B cell (primary cell): ENCODE data around the gene AURKA. TPM values are rescaled to one million over a fixed set of nuclear protein-coding genes. Genes with fewer than 3 reads are reported as not detected.
A peak's percentile ranks its signal among the peaks of the same experiment; 100 is the strongest.

Source experiments
- ATAC-seq: fragments of 200-7000 bp; cut with Tn5 transposase; one replicate; pipeline ENCODE4 v1.10.0; 2021; ENCODE audit warnings: low read depth, mild to moderate bottlenecking, moderate number of reproducible peaks, moderate library complexity
- CTCF ChIA-PET: fragments of 350-600 bp; sonication (Branson Sonifier 250); formaldehyde crosslinking; loops from one replicate; lab custom pipeline; 2021; ENCODE audit warnings: antibody characterized with exemption, inconsistent platforms; lab: Charles Lee
- POLR2A ChIA-PET: fragments of 350-600 bp; sonication (Branson Sonifier 250); formaldehyde crosslinking; loops from one replicate; lab custom pipeline; 2021; ENCODE audit warnings: antibody characterized with exemption; lab: Charles Lee
- DNase-seq: peaks from one replicate; pipeline ENCODE4 v3.0.0; 2013
- H2AFZ ChIP-seq: 2 replicates; pipeline ENCODE4 v1.6.1; 2012; ENCODE audit warnings: mild to moderate bottlenecking, low read depth, low read length; ENCODE audit not compliant: insufficient read depth, poor library complexity, severe bottlenecking
- H3K27ac ChIP-seq, 2 donors: 1 replicate in 1 of 2; 2 replicates in 1 of 2; pipeline ENCODE4 v1.5.1; 2012 to 2013; ENCODE audit warnings: low read length in 2 of 2, mild to moderate bottlenecking in 2 of 2, moderate library complexity in 1 of 2
- H3K27me3 ChIP-seq, 4 experiments: fragments of 200-600 bp in 1 of 4; sonication (generic) in 1 of 4; replicated peaks in 1 of 4; 1 replicate in 2 of 4; 2 replicates in 2 of 4; pipeline versions ENCODE4 v1.6.1 to v1.7.0; 2013 to 2016; ENCODE audit warnings: low read length in 3 of 4, mild to moderate bottlenecking in 2 of 4, mixed read lengths in 1 of 4, moderate library complexity in 1 of 4; ENCODE audit not compliant: insufficient read depth in 4 of 4, control insufficient read depth in 3 of 4; ENCODE audit errors: control extremely low read depth in 1 of 4
- H3K36me3 ChIP-seq, 2 experiments: replicated peaks in 1 of 2; 1 replicate in 1 of 2; 2 replicates in 1 of 2; pipeline versions ENCODE4 v1.6.1 to v1.7.1; 2013; ENCODE audit warnings: low read length in 1 of 2; ENCODE audit not compliant: insufficient read depth in 2 of 2, control insufficient read depth in 1 of 2; ENCODE audit errors: control extremely low read depth in 1 of 2, extremely low read depth in 1 of 2
- H3K4me1 ChIP-seq, 2 donors: fragments of 200-600 bp in 1 of 2; sonication (generic) in 1 of 2; 1 replicate in 1 of 2; 2 replicates in 1 of 2; pipeline versions ENCODE4 v1.5.1 to v1.6.1; 2013 to 2017; ENCODE audit warnings: low read length in 2 of 2; ENCODE audit not compliant: control insufficient read depth in 2 of 2, insufficient read depth in 2 of 2
- H3K4me2 ChIP-seq: replicated peaks from 2 replicates; pipeline ENCODE3; 2012; ENCODE audit warnings: mild to moderate bottlenecking, low read depth, low read length; ENCODE audit not compliant: poor library complexity, severe bottlenecking
- H3K4me3 ChIP-seq, 5 experiments: fragments of 200-600 bp in 1 of 5; sonication (generic) in 1 of 5; 1 replicate in 3 of 5; 2 replicates in 2 of 5; pipeline versions ENCODE4 v1.5.1 to v1.7.0; 2011 to 2016; ENCODE audit warnings: low read length in 4 of 5, mild to moderate bottlenecking in 4 of 5, low read depth in 2 of 5, control low read depth in 1 of 5, moderate library complexity in 1 of 5; ENCODE audit not compliant: insufficient read depth in 1 of 5; ENCODE audit errors: control extremely low read depth in 1 of 5, extremely low read depth in 1 of 5
- H3K79me2 ChIP-seq: fragments of 200-600 bp; sonication (generic); one replicate; pipeline ENCODE4 v1.6.0; 2016; ENCODE audit warnings: low read length; ENCODE audit not compliant: control insufficient read depth, insufficient read depth
- H3K9ac ChIP-seq: fragments of 200-600 bp; sonication (generic); 2 replicates; pipeline ENCODE4 v1.6.1; 2017; ENCODE audit warnings: mild to moderate bottlenecking, low read length, moderate library complexity
- H3K9me3 ChIP-seq, 3 donors: one replicate each; pipeline versions ENCODE4 v1.6.1 to v1.7.1; 2013; ENCODE audit warnings: low read length in 2 of 3; ENCODE audit not compliant: control insufficient read depth in 2 of 3, insufficient read depth in 1 of 3; ENCODE audit errors: control extremely low read depth in 1 of 3
- H4K20me1 ChIP-seq: 2 replicates; pipeline ENCODE4 v1.6.0; 2012; ENCODE audit warnings: mild to moderate bottlenecking, low read length; ENCODE audit not compliant: insufficient read depth, control insufficient read depth, poor library complexity, severe bottlenecking
- H3K27ac Mint-ChIP-seq: one replicate; pipeline ENCODE4 v1.8.0; 2021; ENCODE audit warnings: mixed read lengths
- H3K27me3 Mint-ChIP-seq: one replicate; pipeline ENCODE4 v1.8.0; 2021; ENCODE audit warnings: mixed read lengths
- H3K4me1 Mint-ChIP-seq: one replicate; pipeline ENCODE4 v1.8.0; 2021; ENCODE audit warnings: mixed read lengths
- H3K4me3 Mint-ChIP-seq: one replicate; pipeline ENCODE4 v1.8.0; 2021; ENCODE audit warnings: mixed read lengths
- H3K9me3 Mint-ChIP-seq: one replicate; pipeline ENCODE4 v1.8.0; 2022; ENCODE audit warnings: mixed read lengths; ENCODE audit not compliant: insufficient read depth
- CTCF ChIP-seq: fragments of 200-600 bp; IDR thresholded peaks from one replicate; pipeline ENCODE4 v1.8.0; 2022; ENCODE audit warnings: antibody characterized with exemption, mild to moderate bottlenecking
- EZH2 ChIP-seq: IDR thresholded peaks from 2 replicates; pipeline ENCODE4 v1.6.1; 2012; ENCODE audit warnings: borderline replicate concordance, low read depth, mild to moderate bottlenecking, moderate library complexity, low read length; ENCODE audit not compliant: insufficient read depth, poor library complexity, severe bottlenecking
- WGBS: methylation state at CpG from one replicate; pipeline ENCODE4 v1.1.5; 2013; ENCODE audit warnings: missing lambda C conversion rate; ENCODE audit not compliant: insufficient coverage; 5-methylcytosine and 5-hydroxymethylcytosine counted together
- intact Hi-C: fragments of 100-400 bp; cut with micrococcal nuclease; formaldehyde crosslinking; loops from one replicate; pipeline ENCODE4 v1.10.0; 2022
- polyA plus RNA-seq: library from polyadenylated mRNA; depleted of rRNA; stranded (reverse); fragments of >200 nt; gene quantifications from 2 replicates; pipeline ENCODE4 v1.2.3, GENCODE V29; 2012
- total RNA-seq, 2 donors: library from RNA; stranded (reverse); fragments of 120-200 nt in 1 of 2; gene quantifications; 1 replicate in 1 of 2; 2 replicates in 1 of 2; pipeline versions ENCODE4 v1.2.3 to v1.2.4, GENCODE V29; 2013 to 2022

AURKA gene
- total and polyA plus RNA-seq, 2 donors (not counting 1 experiment from before 2014, with no cell fraction given): 0.86 to 3.9 TPM

DNA sequence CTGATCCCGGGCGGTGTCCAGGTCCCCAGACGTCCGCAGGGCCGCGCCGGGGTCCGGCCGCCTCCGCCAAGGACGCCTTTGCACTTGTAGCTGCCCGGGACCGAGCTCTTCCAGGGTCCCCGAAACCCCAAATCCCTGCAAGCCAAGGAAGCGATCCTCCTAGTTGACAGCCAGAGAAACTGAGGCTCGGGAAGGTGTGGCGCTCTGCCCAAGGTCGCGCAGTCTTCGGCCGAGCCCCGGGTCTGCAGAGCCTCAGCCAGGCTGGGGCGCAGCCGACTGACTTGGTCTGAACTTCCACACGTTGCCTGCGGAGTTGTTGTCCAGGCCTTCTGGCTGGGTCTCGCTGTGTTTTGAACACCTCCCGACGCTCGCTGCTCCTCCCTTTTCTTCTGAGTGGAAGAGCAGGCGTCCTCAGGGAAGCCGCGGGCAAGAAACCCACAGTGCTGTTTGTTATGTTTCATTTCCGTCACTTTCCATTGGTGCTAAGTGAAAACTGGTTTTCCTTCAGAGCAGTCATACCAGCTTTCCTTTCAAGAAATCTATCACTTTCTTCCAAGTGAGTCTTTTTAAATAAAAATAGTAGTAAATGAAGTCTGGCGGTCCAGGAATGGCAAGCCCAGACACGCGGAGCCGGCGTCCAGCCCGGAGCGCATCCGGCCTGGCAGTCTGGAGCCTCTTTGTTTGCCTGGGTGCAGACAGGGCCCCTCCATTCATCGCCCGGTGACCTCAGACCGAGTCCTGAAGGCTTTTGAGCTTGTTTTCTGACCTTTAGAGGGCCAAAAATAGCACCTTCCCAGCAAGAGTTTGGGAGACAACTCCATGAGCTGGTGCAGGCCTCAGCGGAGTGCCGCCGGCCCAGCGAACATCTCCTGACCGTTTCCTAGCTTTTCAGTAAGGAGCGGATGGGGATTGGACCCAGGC lies 32.5 kb downstream of the AURKA start:
- Mint-ChIP-seq H3K9me3 (no peaks in the 10 kb centered on the region), H3K27me3 (no peaks in the 10 kb centered on the region), H3K27ac (peak overlapping the region; percentile 37), H3K4me3 (peak overlapping the region; percentile 89), H3K4me1 (peaks cover 14% of the 10 kb centered on the region)
- H3K9me3 ChIP-seq: no peaks in the 10 kb centered on the region
- no peak for TF ChIP-seq EZH2
- TF ChIP-seq CTCF: no peak
- 33% methylated on average over 50 of the region's 51 CpGs for WGBS
- H3K79me2 ChIP-seq: no peaks in the 10 kb centered on the region
- ChIA-PET POLR2A (interaction anchor here (1.1 kb wide), 1 partner anchor 33 kb away, joined by 3 read pairs; the partner anchor contains the start of genes AURKA and CSTF1), CTCF (interaction anchor here (0.8 to 0.9 kb wide), 2 partner anchors 32 to 191 kb away, joined by 3 to 5 read pairs; partner anchors contain the start of genes AURKA and CSTF1)
- H3K4me2 ChIP-seq: peak overlapping the region; percentile 98
- H3K27me3 ChIP-seq: no peaks in the 10 kb centered on the region
- no peaks in the 10 kb centered on the region for H4K20me1 ChIP-seq
- no peak overlapping the region for H3K27ac ChIP-seq
- H3K9ac ChIP-seq: peak overlapping the region; percentile 80
- ATAC-seq (no peak), DNase-seq (no peak)
- H3K4me3 ChIP-seq: peak overlapping the region; percentile 44 to 91 (median 62)
- intact Hi-C loops: no loop called here
- no peaks in the 10 kb centered on the region for H3K36me3 ChIP-seq
- peaks cover 0 to 15% of the 10 kb centered on the region in 2 donors for H3K4me1 ChIP-seq
- peak overlapping the region; percentile 95 for H2AFZ ChIP-seq
